Left kidney (tissue), 2 donors: ENCODE results near the gene MGMT. TPM values are rescaled to one million over a fixed set of nuclear protein-coding genes. Genes with fewer than 3 reads are reported as not detected.

Experiments used
- DNase-seq: peaks from one replicate; pipeline ENCODE4 v3.0.0-alpha.2; 2013
- polyA plus RNA-seq: library from polyadenylated mRNA; unstranded; fragments of 120-200 nt; gene quantifications from one replicate; pipeline ENCODE4 v1.2.1, GENCODE V29; 2013; ENCODE audit not compliant: insufficient read length

The MGMT gene
- polyA plus RNA-seq, 1 donor, result 13.8 TPM

GRCh38 chr10:129491123-129491734 is 24.2 kb downstream of the MGMT start:
- DNase-seq, result no peak

DNA sequence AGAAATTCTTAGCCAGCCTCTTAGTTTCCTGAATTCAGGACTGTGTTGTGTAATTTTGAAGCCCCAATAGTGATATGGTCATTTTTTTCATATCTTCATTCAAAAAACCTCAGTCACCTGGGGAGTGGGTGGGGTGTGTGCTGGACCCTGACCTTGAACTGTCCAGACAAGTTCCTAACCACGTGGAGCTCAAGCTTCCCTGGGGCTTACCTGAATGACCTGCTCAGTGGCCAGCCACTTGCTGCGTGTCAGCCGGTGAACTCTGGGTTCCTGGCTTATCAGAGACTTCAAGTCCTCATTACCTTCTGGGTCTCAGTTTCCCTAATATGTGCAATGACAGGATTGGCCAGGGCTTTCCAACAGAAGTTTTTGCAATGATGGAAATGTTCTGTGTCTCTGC is 27.1 kb downstream of the MGMT start:
- no peak for DNase-seq

DNA sequence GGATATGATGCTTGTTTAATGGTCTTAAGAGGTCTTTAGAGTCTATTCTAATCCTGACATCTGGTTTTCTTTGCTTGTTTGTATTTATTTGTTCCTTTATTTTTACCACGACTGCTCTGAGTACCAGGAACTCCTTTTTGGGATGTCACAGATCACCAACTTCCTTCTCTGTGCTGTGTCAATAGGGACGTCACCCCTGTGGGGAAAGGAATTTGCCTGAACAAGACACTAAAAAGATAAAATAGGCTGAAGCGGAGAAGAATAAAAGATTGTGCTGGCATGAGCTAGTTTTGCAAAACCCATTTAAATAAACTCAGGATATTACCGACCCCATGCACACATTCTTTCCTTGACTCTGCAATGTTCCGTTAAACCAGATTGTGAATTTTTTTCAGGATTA is 27.7 kb downstream of the MGMT start:
- no peak for DNase-seq

DNA sequence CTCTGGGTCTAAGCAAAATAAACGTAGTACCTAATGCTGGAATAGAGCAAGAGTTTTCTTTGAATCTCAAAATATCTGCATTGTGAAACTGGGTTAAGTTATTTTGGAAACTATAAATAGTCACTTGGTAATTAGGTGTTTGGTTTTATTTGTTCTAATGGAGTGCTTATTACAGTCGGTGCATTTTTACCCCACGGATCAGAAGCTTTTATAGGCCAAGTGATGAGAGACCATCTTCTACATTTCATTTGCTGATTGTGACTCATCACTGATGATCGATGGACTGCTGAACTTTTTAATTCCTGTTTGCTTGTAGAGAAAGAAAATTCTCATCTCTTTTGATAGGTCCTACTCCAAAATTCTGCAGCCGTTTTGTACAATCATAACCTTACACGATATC is 28.2 kb downstream of the MGMT start:
- DNase-seq, result no peak

DNA sequence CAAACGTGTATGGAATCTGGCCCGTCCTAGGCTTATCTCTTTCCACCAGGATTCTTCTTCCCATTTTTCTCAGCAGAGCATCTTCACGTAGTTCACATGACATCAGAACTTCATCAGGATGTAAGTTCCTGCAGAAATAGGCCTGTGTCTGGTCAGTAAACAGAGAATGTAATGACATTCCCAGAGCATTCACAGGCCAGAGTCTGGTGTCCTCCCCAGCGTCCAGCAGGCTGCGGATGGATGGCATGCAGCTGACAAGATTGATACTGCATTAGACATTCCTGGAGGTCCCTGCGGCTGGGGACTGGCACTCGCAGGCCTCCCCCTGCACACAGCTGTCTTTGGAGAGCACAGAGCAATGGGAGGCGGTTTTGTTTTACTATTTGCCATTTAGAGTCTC is 28.7 kb downstream of the MGMT start:
- DNase-seq, result peak; percentile 50

DNA sequence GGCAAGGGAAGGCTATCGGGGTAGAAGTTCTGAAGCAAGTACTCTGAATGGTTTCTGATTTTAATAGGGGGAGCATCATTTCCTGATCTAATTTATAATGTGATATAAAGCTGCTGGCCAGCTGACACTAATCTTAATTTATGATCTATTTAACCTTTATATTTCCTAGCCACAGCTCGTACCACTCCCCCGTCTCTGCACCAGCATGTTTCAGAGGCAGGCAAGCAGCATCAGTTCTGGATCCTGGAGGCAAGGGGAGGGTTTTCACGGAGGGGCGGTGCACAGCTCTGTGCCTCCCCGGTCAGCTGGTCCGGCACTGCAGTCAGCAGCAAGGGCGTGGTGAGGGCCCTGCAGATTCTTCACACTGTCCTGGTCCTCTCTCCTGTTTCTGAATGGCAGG is 30.0 kb downstream of the MGMT start:
- DNase-seq, result no peak

- no peak for DNase-seq
Observed at GRCh38 chr10:129498680-129499079, 31.6 kb downstream of the MGMT start.

- DNase-seq, result no peak
Observed at GRCh38 chr10:129500617-129501339, 33.7 kb downstream of the MGMT start.

GRCh38 chr10:129501652-129502436 is 34.8 kb downstream of the MGMT start:
- DNase-seq, result no peak

DNA sequence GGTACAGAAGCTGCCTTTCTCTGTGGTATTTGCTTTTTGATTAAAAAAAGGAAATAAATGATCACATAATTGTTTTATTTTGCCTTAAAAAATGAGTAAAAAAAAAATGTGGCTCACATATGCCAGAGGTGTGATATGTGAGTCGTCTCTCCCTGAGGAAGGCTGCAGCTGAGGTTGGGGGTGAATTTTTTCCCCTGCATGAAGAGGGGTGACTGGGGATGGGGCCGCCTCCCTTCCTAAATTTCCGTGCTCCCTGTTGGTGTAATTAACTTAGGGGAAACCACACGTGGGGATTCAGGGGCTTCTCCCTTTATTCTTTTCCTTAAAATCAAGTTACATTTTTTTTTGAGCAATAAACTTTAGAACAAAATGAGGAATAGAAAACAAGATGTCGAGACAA is 35.4 kb downstream of the MGMT start:
- no peak for DNase-seq

GRCh38 chr10:129505500-129506075 is 38.5 kb downstream of the MGMT start:
- DNase-seq, result no peak

DNA sequence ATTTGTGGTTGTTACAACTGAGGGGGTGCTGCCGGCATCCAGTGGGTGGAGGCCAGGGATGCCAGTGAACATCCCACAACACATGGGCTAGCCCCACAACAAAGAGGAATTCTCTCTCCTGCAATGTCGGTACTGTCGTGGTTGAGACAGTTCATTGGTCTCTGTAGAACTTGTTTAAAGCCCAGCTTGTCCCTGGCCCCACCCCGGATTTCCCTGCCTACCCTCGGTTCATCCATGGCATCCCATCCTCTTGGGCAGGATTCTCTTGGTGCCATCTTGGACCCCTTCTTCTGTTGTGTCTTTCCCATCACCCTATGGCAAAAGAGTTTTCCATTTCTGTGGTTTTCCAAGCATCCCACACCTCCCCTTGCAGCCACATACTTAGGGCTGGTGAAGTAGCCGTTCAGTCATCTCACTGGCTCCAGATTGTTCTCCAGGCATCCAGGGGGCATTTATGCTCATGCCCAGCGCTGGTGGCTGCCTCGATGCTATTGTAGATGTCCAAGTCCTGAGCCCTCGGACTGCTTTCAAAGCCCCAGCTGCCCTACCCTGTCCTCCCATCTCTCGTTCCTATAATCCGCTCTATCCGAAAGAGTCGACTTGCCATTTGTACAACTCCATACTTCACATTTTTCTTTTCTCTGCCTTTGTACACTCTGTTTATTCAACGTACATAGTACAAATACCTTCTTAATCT is 39.2 kb downstream of the MGMT start:
- no peak for DNase-seq

- DNase-seq, result no peak
Observed at GRCh38 chr10:129507216-129507889, 40.3 kb downstream of the MGMT start.

- no peak for DNase-seq
Observed at GRCh38 chr10:129509155-129509554, 42.1 kb downstream of the MGMT start.

- DNase-seq, result no peak
Observed at GRCh38 chr10:129509835-129510234, 42.8 kb downstream of the MGMT start.

GRCh38 chr10:129511086-129511485 is 44.0 kb downstream of the MGMT start:
- DNase-seq, result no peak

- DNase-seq, result no peak
Observed at GRCh38 chr10:129511758-129512157, 44.7 kb downstream of the MGMT start.

GRCh38 chr10:129513312-129513711 is 46.3 kb downstream of the MGMT start:
- no peak for DNase-seq

DNA sequence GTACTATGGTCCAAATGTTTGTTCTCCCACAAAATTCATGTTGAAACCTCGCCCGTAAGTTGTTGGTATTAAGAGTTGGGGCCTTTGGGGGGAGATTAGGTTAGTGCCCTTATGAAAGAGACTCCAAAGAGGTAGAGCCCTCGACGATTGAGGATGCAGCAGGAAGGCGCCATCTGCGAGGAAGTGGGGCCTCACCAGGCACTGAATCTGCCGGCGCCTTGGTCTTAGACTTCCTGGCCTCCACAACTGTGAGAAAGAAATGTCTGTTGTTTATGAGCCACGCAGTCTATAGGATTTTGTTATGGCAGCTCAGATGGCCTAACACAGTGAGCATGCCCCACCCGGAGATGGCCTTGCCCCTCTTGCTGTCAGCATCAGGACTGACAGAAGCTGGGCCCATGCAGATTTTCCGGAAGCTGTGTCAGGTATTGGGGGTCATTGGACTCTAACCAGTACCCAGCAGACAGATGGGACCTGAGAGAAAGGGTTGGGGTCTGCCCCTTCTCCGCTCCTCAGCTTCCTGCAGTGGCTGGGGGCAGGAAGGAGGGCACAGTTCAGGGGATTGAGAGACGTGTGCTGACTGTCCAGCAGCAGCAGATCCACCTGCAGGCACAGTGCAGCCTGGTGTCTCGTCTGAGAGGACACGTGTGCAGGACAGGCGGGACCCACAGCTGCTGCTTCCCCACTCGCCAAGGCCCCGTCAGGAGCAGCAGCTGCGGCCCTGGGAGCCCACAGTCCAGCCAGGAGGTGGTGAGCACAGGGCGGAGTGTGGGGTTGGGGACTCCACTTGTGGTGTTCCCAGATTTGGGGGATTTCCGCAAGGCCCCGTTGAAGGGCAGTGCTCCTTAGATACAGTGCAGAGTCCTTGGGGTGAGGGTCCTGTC is 47.8 kb downstream of the MGMT start:
- DNase-seq, result no peak

GRCh38 chr10:129516846-129517679 is 50.0 kb downstream of the MGMT start:
- DNase-seq, result no peak
